SU-DHL-6 (cell line): ENCODE measurements around the gene PIPOX.

ENCODE experiments used
- EZH2phosphoT487 ChIP-seq: fragments of 200-600 bp; sonication (generic), shearing (Covaris generic); conservative IDR thresholded peaks from 2 replicates; pipeline ENCODE4 v1.6.1; 2018; ENCODE audit warnings: mild to moderate bottlenecking, antibody characterized with exemption, low read length, moderate library complexity, mixed read lengths
- TF ChIP-seq, protein P1 (sequence below): fragments of 200-600 bp; sonication (generic); IDR thresholded peaks from one replicate; pipeline ENCODE4 v1.5.1; 2017; ENCODE audit warnings: antibody characterized with exemption, mild to moderate bottlenecking, low read length, moderate library complexity; ENCODE audit not compliant: insufficient read depth, poor library complexity, severe bottlenecking

DNA sequence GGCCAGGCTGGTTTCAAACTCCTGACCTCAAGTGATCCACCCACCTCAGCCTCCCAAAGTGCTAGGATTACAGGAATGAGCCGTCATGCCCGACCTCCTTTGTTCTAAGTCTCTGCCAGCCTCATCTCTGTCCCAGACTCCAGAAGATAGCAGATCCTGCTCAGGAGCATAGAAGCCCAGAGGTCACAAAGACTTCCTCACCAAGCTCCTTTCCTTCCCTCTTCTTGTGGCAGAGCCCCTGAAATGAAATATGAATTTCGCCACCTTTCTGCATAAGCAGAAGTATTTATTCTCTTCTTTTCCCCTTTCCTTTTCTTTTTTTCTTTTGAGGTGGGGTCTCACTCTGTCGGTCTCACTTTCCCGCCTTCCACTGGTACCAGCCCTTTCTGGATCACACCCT, 11.5 kb upstream of the PIPOX start:
- TF ChIP-seq, protein P1, sequence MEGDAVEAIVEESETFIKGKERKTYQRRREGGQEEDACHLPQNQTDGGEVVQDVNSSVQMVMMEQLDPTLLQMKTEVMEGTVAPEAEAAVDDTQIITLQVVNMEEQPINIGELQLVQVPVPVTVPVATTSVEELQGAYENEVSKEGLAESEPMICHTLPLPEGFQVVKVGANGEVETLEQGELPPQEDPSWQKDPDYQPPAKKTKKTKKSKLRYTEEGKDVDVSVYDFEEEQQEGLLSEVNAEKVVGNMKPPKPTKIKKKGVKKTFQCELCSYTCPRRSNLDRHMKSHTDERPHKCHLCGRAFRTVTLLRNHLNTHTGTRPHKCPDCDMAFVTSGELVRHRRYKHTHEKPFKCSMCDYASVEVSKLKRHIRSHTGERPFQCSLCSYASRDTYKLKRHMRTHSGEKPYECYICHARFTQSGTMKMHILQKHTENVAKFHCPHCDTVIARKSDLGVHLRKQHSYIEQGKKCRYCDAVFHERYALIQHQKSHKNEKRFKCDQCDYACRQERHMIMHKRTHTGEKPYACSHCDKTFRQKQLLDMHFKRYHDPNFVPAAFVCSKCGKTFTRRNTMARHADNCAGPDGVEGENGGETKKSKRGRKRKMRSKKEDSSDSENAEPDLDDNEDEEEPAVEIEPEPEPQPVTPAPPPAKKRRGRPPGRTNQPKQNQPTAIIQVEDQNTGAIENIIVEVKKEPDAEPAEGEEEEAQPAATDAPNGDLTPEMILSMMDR = no peak
- TF ChIP-seq EZH2phosphoT487 = no peak
